Measurements from ENCODE around the gene FXYD6.

The FXYD6 gene

DNA sequence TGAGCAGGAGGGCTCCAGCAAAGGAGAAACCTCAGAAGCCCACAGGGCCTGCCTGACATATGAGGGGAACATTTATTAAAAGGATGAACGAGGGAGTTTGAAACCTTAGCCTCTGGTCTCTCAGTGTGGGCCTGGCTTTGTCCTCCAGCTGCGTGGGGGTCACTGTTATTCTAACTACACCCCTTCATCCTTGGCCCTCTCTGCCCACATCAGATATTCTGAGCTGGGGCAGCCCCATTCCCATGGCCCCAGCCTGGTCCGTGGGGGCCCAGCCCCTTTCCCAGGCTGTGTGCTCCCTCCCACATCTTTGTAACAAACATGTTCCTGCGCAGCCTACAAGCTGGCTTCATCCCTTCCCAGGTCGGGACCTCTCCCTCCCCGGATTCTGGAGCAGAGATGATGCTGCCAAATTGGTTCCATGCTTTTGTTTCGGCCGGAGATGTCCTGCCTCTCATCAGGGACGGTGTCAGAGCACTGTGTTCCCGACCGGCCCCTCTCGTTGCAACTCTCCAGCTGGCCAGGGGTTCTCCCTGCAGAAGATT, 4.0 kb downstream of the FXYD6 start:
- TF ChIP-seq ZBTB7A (IDR thresholded peaks at IDR 0.05; ENCODE audit: low read depth), result no peak
- no peak for TF ChIP-seq RAD21 (IDR thresholded peaks at IDR 0.05; ENCODE audit: low read depth)
- TF ChIP-seq, protein P1, sequence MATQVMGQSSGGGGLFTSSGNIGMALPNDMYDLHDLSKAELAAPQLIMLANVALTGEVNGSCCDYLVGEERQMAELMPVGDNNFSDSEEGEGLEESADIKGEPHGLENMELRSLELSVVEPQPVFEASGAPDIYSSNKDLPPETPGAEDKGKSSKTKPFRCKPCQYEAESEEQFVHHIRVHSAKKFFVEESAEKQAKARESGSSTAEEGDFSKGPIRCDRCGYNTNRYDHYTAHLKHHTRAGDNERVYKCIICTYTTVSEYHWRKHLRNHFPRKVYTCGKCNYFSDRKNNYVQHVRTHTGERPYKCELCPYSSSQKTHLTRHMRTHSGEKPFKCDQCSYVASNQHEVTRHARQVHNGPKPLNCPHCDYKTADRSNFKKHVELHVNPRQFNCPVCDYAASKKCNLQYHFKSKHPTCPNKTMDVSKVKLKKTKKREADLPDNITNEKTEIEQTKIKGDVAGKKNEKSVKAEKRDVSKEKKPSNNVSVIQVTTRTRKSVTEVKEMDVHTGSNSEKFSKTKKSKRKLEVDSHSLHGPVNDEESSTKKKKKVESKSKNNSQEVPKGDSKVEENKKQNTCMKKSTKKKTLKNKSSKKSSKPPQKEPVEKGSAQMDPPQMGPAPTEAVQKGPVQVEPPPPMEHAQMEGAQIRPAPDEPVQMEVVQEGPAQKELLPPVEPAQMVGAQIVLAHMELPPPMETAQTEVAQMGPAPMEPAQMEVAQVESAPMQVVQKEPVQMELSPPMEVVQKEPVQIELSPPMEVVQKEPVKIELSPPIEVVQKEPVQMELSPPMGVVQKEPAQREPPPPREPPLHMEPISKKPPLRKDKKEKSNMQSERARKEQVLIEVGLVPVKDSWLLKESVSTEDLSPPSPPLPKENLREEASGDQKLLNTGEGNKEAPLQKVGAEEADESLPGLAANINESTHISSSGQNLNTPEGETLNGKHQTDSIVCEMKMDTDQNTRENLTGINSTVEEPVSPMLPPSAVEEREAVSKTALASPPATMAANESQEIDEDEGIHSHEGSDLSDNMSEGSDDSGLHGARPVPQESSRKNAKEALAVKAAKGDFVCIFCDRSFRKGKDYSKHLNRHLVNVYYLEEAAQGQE (IDR thresholded peaks at IDR 0.05; ENCODE audit: low read depth), result no peak
- TF ChIP-seq, protein P2, sequence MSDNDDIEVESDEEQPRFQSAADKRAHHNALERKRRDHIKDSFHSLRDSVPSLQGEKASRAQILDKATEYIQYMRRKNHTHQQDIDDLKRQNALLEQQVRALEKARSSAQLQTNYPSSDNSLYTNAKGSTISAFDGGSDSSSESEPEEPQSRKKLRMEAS (IDR thresholded peaks at IDR 0.05), result no peak
- TF ChIP-seq CREB1 (IDR thresholded peaks at IDR 0.05; ENCODE audit: low read depth), result no peak
- TF ChIP-seq EP300 (IDR thresholded peaks at IDR 0.05; ENCODE audit: borderline replicate concordance), result no peak
- TF ChIP-seq TCF12 (IDR thresholded peaks at IDR 0.05; ENCODE audit: low read depth), result no peak
- TF ChIP-seq YY1 (IDR thresholded peaks at IDR 0.05; ENCODE audit: low read depth), result no peak
- TF ChIP-seq NFIC (IDR thresholded peaks at IDR 0.05), result no peak
- TF ChIP-seq, protein P3, sequence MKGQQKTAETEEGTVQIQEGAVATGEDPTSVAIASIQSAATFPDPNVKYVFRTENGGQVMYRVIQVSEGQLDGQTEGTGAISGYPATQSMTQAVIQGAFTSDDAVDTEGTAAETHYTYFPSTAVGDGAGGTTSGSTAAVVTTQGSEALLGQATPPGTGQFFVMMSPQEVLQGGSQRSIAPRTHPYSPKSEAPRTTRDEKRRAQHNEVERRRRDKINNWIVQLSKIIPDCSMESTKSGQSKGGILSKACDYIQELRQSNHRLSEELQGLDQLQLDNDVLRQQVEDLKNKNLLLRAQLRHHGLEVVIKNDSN (IDR thresholded peaks at IDR 0.05), result no peak
- TF ChIP-seq CEBPB (IDR thresholded peaks at IDR 0.05), result no peak
- TF ChIP-seq TEAD4 (IDR thresholded peaks at IDR 0.05), result no peak
- TF ChIP-seq TAF1 (IDR thresholded peaks at IDR 0.05; ENCODE audit: low read depth), result no peak
- TF ChIP-seq EGR1 (IDR thresholded peaks at IDR 0.05), result no peak
- TF ChIP-seq FOXM1 (IDR thresholded peaks at IDR 0.05; ENCODE audit: borderline replicate concordance, low read depth), result no peak

DNA sequence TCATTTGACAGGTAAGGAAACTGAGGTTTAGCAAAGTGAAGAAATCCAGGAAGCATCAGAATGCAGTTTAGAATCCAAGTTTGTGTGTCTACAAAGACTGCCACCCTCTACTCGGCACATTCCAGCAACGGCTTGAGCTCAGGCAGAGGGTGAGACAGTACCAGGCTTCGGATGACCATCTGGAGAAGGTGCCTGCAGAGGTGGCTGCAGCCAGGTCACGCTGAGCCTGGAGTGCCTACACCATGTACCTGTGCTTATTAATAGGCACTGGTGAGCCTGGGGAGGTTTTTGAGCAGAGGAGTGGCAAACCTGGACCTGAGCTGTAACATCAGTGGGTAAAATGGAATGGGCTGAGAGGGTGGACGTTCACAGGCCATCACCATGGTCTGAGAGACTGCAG, 4.7 kb downstream of the FXYD6 start:
- TF ChIP-seq EP300 (IDR thresholded peaks at IDR 0.05; ENCODE audit: borderline replicate concordance) (no peak), TEAD4 (IDR thresholded peaks at IDR 0.05) (no peak), FOXM1 (IDR thresholded peaks at IDR 0.05; ENCODE audit: borderline replicate concordance, low read depth) (no peak), RAD21 (IDR thresholded peaks at IDR 0.05; ENCODE audit: low read depth) (no peak), TAF1 (IDR thresholded peaks at IDR 0.05; ENCODE audit: low read depth) (no peak), CREB1 (IDR thresholded peaks at IDR 0.05; ENCODE audit: low read depth) (no peak), ZBTB7A (IDR thresholded peaks at IDR 0.05; ENCODE audit: low read depth) (no peak)
- TF ChIP-seq, protein P1 (IDR thresholded peaks at IDR 0.05; ENCODE audit: low read depth), result no peak
- TF ChIP-seq, protein P2 (IDR thresholded peaks at IDR 0.05), result no peak
- TF ChIP-seq, protein P3 (IDR thresholded peaks at IDR 0.05), result no peak

DNA sequence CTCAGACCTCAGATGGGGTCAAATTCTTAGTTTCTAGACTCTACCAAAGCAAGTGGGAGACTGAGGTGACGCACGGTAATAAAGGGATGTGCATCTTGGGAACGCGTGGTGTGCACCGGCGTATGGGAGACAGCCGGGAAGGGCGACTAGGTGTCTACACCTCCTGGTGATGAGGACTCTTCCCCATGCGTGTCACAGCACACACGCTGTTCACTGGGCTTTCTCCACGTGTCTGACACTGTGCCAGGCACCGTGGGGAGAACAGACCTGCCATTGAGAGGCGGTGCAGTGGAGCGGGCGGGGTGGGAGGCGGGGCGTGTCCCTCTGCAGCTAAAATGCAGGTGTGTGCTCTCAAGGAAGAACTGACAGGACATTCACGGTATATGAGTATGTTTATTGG, 5.3 kb downstream of the FXYD6 start:
- TF ChIP-seq YY1 (IDR thresholded peaks at IDR 0.05; ENCODE audit: low read depth) (no peak), ZBTB7A (IDR thresholded peaks at IDR 0.05; ENCODE audit: low read depth) (no peak), FOXM1 (IDR thresholded peaks at IDR 0.05; ENCODE audit: borderline replicate concordance, low read depth) (no peak), CREB1 (IDR thresholded peaks at IDR 0.05; ENCODE audit: low read depth) (no peak), EP300 (IDR thresholded peaks at IDR 0.05; ENCODE audit: borderline replicate concordance) (no peak), NFIC (IDR thresholded peaks at IDR 0.05) (no peak), TEAD4 (IDR thresholded peaks at IDR 0.05) (no peak), TCF12 (IDR thresholded peaks at IDR 0.05; ENCODE audit: low read depth) (no peak), CEBPB (IDR thresholded peaks at IDR 0.05) (no peak), EGR1 (IDR thresholded peaks at IDR 0.05) (no peak), RAD21 (IDR thresholded peaks at IDR 0.05; ENCODE audit: low read depth) (no peak), TAF1 (IDR thresholded peaks at IDR 0.05; ENCODE audit: low read depth) (no peak)
- TF ChIP-seq, protein P3 (IDR thresholded peaks at IDR 0.05), result no peak
- TF ChIP-seq, protein P1 (IDR thresholded peaks at IDR 0.05; ENCODE audit: low read depth), result no peak
- TF ChIP-seq, protein P2 (IDR thresholded peaks at IDR 0.05), result no peak

Data from Ishikawa (cell line).